HG03521 (cell line): ENCODE results near the gene ST6GALNAC5.
"Not testable (repeated sequence)": the region's sequence is repeated elsewhere in the genome, so short reads cannot be mapped to it uniquely, and the experiment has no call there.

Source experiments
- ATAC-seq: cut with Tn5 transposase; IDR thresholded peaks from one replicate; pipeline ENCODE4 v1.9.1; 2021; ENCODE audit warnings: mild to moderate bottlenecking, moderate library complexity; ENCODE audit not compliant: unreplicated experiment

The ST6GALNAC5 gene

DNA sequence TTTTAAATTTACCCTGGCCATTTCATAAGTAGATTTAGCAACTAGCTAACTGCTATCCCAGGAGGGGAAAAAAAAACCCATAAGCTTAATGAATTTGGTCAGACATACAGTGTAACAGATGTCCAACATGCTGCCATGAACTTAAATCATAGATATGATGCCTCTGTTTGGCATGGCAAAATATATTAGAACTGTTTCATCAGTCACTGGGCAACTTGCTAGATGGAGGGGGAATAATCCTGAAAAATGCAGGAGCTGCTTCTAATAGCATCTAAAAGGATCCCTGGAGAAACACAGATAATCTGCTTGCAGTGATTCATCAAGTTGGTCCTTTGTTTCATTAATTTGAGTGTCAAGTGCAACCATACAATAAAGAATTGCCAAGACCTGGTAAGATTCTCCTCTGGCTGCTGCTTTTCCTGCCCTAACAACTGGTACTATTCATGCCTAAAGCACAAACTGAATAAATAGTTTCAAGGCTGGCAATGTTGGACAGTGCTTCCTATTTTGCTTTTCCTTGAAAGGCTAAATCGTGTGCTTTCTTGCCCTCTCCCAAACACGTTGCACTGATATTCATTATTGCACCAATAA is 1.5 kb upstream of the ST6GALNAC5 start:
- ATAC-seq = no peak

DNA sequence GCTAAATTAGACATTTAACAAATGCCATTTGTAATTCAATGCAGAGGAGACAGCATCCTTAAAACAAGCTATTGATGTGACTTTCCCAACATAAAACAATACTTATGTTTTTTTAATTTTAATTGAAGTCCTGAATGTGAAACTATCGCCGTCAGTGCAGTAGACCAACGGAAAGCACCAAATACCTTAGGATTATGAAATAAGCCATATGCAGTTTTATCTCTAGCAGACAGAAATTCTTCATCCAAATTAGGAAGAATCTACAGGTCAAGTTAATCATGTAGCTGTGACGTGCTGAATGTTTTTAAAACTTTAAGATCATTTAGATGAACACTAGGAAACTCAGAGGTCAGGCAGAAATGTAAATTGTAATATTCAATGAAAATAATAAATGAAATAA is 714 bp upstream of the ST6GALNAC5 start:
- ATAC-seq = no peak

DNA sequence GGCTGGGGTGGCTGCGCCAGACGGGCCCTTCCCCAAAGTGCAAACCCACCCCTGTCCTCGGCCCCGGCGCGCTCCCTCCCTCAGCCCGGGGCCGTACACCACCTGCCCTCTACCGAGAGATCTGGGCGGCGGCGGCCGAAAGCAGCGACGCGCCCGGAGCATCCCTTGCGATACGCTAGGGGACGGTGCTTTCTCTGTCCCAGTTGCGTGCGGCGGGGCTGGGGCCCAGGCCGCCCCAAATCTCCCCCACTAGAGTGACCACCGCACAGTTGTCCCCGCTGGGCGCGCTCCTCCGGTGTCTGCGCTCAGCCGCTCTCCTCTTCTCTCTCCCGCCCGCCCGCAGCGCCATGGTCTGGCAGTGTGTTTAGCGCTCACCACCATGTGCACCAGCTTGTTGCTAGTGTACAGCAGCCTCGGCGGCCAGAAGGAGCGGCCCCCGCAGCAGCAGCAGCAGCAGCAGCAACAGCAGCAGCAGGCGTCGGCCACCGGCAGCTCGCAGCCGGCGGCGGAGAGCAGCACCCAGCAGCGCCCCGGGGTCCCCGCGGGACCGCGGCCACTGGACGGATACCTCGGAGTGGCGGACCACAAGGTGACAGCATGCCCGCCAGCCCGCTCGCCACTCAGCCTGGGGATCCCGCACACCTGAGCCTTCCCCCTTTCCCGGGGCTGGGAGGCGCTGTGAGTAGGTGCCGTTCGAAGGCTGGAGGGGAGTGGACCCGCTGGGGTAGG is 1.0 kb downstream of the ST6GALNAC5 start:
- ATAC-seq = no peak

DNA sequence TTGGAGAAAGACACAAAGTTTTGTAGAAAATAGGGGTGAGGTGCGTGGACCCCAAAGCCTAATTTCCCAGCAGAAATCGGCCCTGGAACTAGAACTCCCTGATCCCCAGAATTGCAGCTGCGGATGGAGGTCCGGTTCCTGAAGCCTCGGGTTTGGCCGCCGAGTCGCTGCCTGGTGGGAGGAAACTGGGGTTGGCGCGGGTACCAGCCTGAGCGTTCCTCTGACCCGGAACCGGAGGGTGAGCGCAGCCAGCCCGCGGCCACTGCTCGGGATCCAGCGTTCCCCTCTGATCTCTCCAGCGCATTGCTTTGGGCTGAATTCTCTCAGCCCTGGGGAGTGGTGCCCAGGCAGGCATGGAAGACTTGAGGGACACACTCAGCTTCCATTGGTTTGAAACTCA is 1.6 kb downstream of the ST6GALNAC5 start:
- no peak for ATAC-seq

DNA sequence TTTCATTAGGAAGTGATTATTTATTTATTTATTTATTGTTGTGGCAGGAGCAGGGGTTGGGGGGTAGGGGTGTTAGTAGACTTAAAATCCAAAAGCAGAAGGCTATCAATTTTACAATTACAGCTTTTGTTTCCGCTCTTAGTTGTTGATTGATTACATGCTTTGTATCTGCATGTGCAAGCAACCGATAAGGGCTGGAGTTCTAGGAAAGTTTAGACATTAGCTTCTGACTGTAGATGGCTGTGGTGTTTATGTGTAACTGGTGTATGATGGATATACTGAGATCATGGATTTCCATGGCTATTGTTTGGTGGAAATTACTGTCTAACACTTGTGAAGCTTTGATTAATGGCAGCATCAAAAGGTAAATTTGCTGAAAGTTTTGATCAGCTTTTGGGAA is 2.8 kb downstream of the ST6GALNAC5 start:
- no peak for ATAC-seq

DNA sequence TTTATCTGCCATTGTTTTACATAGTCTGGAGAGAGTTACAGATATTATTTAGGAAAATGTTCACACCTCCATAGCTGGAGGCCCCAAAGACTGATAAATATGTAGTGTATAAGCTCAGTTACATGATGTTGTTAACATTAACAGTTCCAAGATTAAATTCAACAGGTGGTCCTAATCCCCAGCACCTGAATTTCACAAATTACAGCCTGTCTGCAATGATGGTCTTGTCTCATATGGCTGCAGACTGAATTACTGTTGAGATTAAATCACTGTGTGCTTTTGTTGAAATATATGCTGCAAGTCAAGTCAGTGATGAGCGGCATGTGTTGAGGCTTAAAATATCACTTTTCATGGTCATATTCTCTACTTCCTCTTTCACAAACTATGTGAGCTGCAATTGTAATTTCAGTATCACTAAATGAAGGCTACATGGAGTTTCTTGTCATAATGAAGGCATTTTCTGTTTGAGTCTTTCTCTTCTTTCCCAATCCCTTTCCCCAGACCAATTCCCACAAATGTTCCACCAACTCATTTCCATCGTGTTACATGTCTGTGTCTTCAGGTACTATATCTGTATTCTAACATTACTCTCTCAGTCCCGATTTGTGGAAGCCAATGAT is 4.2 kb downstream of the ST6GALNAC5 start:
- peak; percentile 88 for ATAC-seq

DNA sequence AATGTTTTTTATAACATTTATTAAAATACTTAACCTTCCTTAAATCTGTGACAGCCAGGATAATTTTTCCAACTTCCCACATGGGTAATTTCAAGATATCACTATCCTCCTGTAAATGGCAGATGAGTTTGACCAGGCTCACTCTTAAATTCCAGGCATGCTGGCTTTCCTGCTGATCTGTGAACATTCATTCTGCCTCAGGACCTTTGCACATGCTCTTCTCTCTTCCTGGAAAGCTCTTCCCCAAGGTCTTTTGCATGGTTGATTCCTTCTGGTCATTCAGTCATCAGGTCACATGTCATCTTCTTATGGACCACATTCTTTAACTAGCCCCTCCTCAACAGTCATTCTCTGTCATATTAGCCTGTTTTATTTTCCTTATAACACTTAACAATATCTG is 5.7 kb downstream of the ST6GALNAC5 start:
- ATAC-seq = no peak

GRCh38 chr1:76876655-76877395 is 9.5 kb downstream of the ST6GALNAC5 start:
- no peak for ATAC-seq

DNA sequence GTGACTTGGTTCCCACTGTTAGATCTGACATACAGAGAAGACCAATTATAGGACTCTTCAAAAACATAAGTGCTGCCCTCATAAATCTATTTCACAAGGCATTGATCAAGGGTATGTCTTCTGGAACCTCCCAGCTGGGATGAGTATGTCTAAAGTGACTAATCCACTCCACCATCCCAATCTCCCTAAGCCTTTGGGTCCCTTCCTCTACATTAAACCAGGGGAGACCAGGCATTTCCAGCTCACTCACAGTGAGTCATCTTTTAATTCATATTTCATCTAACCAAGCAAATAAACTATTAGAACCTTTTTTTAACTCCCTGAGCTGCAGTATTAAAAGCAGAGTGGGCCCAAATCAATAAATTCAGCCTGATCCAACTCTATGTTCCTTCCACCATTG is 11.7 kb downstream of the ST6GALNAC5 start:
- not testable (repeated sequence) for ATAC-seq

DNA sequence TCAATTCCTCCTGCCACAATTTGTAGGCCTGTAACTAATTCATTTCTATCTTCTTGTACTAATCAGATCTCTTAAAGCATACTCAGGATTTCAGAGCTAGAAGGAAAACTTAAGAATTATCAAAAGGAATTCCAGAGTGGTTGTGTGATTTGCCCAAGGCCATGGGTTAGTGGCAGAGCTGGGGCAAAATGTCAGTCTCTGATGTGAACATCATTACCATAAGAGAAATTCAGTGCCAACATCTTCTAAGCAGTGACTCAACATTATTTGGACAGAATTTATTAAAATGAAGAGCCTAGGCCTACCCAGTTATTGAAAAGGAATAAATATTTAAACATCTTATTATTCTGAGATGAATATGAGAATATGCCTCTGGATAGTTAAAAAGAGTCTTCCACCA is 14.5 kb downstream of the ST6GALNAC5 start:
- ATAC-seq = no peak

DNA sequence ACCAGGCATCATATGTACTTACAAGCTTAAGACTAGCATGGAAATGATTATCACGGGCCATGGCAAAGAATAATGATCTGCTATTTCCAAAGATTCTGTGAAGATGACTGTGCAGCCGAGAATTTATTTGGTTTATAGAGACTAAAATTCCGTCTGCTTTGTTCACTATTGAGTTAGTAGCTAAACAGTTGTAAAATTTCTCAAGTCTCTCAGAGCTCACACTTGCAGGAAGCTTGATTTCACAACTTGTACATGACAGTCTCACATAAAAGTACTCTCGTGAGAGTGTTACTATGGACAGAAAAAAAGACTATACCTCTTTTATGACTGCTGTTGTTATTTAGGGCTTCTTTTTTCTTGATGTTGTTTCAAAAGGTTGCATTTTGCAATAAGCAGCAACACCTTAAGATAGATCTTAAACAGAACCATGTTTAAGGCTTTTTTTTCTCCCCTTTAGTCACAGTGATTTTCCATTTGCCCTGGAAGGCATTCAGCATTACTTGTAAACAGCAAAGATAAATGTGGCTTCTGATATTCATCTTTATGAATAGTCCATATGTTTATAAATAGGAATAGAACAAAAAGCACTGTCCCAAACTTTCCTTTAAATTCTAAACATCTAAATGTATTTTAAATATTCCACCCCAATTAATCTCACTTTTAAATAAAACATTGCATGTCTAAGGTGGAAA is 24.8 kb downstream of the ST6GALNAC5 start:
- ATAC-seq = no peak

GRCh38 chr1:76892675-76893074 is 25.4 kb downstream of the ST6GALNAC5 start:
- ATAC-seq = no peak

GRCh38 chr1:76901158-76901767 is 34.0 kb downstream of the ST6GALNAC5 start:
- peak; percentile 92 for ATAC-seq

DNA sequence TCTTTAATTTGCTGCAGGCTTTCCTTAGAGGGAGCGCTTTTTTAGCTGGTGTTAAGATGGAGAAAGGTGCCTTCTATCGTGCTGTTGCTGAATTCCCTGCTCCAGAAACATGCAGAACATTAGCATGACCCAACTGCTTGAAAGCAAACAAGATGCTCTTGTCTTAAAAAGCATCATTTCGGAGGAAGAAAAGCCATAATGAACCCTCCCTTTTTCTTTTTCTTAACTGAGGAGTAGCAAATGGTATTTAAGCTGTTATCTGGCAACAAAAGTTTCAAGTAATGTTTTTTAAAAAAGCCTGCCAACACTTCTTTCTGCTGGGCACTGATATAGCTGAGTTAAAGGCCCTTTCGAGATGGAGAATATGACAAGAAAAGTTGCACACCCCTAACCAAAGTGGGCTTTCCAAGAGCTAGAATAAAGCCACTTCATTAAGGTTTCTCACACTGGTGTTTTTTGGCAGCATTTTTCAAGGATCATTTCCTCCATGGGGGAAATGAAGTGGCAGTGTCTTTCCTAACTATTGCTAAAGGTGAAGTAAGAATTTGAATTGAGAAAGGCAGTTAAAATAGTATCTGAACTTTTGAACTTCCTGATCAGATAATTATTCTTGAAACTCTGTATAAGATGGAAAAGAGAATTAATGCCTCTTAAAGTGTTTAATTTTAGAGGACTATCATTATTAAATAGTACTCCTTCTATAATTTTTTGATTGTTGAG is 38.8 kb downstream of the ST6GALNAC5 start:
- ATAC-seq = no peak

GRCh38 chr1:76909311-76909710 is 42.0 kb downstream of the ST6GALNAC5 start:
- ATAC-seq = no peak

DNA sequence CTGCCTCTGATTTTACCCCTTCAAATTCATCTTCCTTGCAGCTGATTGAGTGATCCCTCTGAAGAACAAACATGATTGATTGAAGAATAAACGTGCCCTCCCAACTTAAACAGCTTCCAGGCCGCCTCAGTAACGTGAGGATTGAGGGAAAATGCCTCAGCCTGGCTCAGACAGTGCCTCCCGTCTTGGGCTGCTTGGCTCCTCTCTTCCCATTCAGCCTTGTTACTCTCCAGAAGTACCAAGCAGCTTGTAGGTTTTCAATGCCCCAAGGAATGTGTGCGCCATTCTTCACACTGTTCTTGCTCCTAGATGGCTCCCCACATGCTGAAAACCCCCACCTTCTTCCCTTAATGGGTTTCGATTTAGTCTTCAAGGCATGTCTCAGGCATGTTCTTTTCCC is 51.8 kb downstream of the ST6GALNAC5 start:
- ATAC-seq = no peak

GRCh38 chr1:76921590-76921989 is 54.3 kb downstream of the ST6GALNAC5 start:
- ATAC-seq = no peak

DNA sequence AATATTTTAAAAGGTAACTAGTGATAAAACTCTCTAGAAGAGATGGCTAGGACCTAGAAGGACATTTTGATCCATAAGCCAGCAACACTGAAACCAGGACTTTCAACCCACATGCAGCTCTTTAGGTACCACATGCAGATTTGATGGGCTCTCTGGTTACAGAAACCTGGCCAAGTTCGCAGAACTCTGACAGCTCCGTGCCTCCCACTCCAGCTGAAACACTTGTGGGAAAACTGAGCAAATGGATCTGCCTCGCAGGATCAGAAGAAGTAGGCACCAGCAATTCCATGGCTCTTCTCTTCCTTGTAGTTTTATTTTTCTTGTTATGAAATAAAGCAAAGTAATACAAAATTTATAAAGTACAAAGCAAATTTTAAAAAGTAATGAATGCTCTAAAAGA is 58.5 kb downstream of the ST6GALNAC5 start:
- ATAC-seq = no peak

GRCh38 chr1:76928522-76928921 is 61.2 kb downstream of the ST6GALNAC5 start:
- ATAC-seq = no peak

DNA sequence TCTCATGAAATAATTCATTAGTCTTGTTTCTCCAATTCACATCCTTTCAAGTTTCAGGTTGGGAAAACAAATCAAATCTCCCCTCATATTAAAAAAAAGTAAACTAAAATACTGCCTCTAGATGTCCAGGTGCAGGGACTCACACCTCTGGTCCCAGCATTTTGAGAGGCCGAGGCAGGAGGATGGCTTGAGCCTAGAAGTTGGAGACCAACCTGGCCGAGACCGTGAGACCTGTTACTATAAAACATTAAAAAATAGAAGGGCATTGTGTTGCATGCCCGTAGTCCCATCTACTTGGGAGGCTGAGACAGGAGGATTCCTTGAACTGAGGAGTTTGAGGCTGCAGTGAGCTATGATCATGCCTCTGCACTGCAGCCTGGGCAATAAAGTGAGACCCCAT is 61.9 kb downstream of the ST6GALNAC5 start:
- no peak for ATAC-seq
